LHCN-M2 (cell line): ENCODE measurements around the gene NRTN. TPM values are rescaled to one million over a fixed set of nuclear protein-coding genes. Genes with fewer than 3 reads are reported as not detected.
"Not testable (repeated sequence)": the region's sequence is repeated elsewhere in the genome, so short reads cannot be mapped to it uniquely, and the experiment has no call there.

Experiments
- DNase-seq: peaks from one replicate; pipeline ENCODE4 v3.0.0-alpha.2; 2012; ENCODE audit warnings: low read depth
- total RNA-seq: library from RNA; depleted of rRNA; stranded (reverse); fragments of >200 nt; gene quantifications from 2 replicates; pipeline ENCODE4 v1.2.3, GENCODE V29; 2014

The NRTN gene
- total RNA-seq, 1 experiment from 2014 or later = not detected

DNA sequence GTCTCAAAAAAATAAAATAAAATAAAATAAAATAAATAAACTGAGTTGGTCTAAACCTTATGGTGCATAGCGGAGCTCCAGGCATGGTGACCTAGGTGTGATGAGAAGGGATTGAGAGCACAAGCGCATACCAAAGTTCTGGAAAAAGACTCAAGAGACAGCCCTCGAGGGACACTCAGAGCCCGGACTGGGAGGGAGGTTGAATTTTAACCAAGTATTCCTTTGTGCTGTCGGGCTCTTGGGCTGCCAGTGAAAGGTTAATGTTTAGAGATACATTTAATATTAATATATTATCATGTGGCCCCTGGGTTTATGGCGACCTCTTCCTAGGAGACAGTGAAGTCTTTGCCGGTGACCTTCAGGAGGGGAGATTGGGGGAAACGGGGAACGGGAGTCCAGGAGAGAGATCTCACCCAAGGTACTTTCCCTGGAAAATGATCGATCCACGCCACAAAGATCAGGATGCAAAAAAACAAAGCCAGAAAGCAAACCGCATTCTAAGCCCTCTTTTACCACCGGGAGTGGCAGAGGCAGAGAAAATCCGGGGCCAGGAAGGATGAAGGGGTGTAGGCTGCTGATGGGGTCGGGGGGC, 33.0 kb downstream of the NRTN start:
- DNase-seq = no peak

DNA sequence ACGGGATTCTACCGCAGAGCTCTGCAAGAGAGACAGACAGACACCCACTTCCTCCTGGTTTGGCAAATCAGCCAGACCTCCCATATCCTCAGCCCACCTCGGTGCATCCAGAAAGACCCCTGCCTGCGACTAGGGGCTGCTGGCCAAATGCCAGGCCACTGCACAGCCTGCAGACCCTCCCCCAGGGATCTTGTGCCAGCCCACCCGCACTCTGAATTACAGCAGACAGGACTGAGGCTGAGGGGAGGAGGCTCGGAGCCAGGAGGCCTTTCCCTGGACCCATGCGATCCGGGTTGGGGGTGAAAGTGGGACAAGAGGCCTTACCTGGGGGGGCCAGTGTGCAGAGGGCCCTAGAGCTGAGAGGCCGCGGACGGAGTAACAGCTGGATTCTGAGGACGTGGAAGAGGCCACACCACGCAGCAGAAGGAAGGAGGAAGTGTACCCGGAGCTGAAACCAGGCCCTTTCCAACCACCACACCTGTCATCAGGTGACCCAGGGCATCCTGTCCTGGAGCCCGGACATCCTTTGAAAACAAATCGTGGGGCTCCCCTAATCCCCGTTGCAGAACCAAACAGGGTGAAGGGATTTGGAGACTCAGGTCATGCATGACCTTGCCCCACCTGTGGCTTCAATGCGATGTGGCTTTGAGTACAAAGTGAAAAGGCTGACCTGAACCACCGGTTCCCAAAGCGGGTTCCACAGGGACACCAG, 33.6 kb downstream of the NRTN start:
- DNase-seq = no peak

DNA sequence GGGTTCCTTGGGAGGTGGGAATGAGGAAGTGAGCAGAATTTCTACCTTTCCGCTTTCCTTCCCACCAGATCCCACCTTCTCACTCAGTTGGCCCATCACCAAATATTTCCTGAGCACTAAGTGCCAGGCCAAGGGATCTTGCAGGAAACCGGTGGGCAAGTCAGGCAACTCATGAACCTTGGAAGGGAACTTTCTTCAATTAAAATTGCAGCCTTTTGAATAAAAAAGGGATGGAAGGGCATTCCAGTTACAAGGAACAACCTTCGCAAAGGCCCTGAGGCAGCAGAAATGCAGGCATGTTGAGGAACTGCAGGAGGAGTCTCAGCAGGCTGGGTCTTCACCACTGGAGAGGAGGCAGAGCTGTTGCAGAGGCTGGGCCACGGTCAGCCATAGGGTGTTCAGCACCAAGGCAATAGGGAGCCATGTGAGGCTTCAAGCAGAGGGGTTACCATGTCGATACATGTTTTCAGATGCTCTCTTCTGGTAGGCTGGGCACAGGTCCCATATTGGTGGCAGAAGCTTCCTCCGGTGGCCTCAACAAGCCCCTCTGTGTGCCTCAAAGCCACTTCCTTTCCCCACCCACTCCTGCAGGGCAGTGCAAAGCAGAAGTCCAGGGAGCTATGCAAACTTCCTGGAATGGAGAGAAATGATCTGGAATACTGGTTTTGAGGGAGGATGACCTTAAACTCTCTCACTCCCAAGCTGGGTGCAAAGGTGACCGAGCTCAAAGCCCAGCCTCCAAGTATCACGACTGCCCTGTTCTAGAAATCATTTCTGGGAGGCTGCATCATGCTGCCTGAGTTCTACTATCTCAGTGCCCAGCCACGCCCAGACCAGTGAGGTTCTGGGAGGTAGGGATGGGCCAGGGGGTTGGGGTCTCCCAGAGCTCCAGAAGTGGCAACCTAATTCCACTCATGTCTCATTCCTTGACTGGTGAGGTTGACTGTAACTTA, 34.5 kb downstream of the NRTN start, which contains the start of gene FUT6:
Gene FUT6 (minus strand): TSS at position 638 of the 953 bp plus-strand sequence. CDS start 7,135 bp downstream, outside the sequence.
- no peak for DNase-seq

DNA sequence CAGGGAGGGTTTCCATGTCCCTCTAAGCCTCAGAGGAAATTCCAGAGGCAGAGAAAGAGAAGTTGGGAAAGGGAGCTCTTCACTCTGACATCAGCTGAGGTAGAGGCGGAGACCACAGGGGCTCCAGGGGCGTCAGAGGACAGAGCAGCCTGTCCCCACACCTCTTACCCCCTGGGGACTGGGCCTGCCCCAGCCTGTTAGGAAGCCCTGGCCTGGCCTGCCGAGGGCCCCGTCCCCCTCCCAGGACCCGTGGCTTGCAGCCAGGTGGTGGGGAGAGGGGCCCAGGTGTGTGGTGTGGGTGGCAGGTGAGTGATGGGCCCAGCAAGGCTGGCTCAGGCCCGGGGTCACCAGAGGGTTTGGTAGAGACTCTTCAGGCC, 36.9 kb downstream of the NRTN start:
- not testable (repeated sequence) for DNase-seq

DNA sequence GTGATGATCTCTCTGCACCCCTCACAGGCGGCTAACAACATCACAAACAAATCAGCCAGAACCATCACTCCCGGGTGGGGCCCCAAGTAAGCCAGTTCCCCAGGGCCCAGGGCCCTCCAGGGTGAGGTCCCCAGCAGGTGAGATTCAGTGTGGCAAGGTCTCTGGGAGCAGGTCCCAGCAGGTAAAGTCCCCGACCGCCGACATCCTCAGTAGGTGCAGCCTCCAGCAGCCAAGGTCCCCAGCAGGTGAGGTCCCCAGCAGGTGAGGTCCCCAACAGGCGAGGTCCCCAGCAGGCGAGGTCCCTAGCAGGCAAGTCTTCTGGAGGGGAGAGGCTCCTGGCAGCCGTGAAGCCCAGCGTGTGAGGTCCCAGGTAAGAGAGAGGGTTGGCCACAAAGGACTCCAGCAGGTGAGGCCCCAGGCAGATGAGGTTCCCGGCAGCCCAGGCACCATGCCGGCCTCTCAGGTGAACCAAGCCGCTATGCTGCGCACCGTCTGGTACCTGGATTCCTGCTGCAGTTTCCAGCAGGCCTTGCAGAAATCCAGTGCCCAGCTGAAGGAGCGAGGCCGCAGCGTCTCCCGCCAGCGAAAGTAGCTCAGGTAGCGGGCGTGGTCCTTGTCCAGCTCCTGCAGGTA, 38.5 kb downstream of the NRTN start:
- DNase-seq = no peak

DNA sequence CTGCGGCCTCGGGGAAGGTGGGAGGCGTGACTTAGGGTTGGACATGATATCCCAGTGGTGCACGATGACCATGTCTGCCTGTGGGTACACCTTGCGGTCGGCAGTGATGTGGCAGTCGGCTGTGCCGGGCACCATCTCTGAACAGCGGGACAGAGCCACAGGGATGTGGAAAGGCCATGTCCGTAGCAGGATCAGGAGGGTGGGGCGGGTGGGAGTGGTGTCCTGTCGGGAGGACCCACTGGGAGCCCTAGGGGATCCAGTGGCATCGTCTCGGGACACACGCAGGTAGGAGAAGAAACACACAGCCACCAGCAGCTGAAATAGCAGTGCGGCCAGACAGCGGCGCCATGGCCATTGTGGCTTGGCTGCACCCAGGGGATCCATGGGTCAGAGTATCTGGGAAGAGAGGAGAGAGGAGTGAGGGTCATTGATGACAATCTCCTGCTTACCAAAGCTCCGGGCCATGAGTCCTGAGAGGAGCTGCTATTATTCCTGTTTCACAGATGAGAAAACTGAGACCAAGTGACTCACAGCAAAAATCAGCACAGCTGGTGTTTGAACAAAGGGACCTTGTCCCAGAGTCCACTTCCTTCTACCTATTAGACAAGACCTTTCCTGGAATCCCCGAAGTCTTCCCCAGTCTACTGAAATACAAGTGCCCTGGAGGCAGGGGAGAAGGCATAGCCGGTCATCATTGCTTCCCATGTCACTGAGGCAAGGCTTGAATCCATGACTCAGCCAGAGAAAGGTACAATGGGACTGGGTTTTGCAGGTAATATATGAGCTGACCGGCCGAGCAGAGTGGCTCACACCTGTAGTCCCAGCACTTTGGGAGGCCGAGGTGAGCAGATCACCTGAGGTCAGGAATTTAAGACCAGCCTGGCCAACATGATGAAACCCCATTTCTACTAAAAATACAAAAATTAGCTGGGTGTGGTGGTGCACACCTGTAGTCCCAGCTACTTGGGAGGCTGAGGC, 39.9 kb downstream of the NRTN start:
- no peak for DNase-seq

DNA sequence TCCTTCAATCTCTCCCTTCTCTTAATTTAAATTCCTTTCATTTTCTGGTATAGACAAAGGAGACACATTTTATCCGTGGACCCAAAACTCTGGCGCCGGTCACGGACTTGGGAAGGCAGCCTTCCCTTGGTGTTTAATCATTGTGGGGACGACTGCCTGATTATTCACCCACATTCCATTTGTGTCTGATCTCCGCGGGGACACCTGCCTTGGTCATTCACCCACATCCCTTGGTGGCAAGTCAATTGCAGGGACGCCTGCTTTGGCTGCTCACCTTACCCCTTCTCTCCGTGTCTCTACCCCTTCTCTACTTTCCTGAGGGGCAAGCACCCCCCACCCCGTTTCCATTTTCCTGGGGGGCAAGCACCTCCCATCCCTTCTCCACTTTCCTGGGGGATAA, 43.0 kb downstream of the NRTN start:
- DNase-seq = peak; percentile 49

DNA sequence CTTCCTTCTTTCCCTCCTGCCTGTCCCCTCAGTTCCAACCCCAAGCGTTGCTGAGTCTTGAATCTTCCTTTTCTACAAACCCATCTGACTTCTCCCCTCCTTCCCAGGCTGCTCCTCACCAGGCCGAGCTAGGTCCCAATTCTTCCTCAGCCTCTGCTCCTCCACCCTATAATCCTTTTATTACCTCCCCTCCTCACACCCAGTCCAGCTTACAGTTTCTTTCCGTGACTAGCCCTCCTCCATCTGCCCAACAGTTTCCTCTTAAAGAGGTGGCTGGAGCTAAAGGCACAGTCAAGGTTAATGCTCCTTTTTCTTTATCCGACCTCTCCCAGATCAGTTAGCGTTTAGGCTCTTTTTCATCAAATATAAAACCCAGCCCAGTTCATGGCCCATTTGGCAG, 43.8 kb downstream of the NRTN start:
- not testable (repeated sequence) for DNase-seq

DNA sequence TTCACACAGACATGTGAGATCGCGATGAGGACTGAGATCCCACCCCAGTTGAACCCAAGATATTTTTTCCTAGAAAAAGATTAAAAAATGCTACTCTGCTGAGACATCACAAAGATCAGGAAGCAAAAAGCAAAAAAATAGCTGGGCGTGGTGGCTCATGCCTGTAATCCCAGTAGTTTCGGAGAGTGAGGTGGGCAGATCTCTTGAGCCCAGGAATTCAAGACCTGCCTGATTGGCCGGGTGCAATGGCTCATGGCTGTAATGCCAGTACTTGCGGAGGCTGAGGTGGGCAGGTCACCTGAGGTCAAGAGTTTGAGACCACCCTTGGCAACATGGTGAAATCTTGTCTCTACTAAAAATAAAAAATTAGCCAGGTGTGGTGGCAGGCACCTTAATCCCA, 45.3 kb downstream of the NRTN start:
- DNase-seq = no peak

DNA sequence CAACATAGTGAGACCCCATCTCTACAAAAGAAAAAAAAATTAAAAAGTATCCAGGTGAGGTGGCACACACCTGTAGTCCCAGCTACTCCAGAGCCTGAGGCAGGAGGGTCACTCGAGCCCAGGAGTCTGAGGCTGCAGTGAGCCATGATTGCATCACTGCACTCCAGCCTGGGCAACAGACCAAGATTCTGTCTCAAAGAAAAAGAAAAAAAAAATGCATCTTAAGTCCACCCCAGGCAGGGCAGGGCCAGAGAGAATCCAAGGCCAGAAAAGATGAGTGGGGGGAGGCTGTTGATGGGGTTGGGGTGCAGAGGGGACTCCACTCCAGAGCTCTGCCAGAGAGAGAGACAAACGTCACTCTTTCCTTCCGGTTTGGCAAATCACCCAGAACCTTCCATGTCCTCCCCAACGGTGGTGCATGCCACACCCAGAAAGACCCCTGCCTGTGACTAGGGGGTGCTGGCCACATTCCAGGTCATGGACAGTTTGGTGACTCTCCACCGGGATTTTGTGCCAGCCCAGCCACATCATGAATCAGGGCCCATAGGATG, 46.0 kb downstream of the NRTN start:
- DNase-seq = peak; percentile 14

DNA sequence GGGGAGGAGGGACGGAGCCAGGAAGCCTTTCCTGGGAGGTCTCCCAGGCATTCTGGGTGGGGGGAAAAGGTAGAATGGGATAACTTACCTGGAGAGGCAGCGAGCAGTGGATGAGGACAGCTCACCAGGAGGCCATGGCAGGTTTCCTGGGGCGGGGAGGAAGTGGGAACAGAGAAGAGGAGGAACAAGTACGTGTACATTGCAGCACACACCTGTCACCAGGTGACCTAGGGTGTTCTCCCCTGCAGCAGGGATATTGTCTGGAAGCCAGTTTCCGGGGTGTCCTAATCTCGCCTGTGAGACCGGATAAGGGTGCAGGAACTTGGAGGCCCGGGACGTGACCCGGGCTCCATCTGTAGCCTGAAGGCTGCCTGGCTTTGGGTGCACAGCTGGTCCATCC, 46.4 kb downstream of the NRTN start, which contains the start of gene FUT3:
Gene FUT3 (minus strand): TSS at position 148 of the 400 bp plus-strand sequence.
- no peak for DNase-seq

DNA sequence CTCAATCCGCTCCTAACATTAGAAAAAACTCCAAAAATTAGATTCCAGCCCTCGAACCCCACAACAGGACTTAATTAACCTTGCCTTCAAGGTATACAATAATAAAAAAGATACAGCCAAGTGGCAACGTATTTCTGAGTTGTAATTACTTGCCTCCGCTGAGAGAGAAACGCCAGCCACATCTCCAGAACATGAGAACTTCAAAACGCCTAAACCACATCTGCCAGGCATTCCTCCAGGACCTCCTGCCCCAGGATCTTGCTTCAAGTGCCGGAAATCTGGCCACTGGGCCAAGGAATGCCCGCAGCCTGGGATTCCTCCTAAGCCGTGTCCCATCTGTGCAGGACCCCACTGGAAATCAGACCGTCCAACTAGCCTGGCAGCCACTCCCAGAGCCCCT, 49.3 kb downstream of the NRTN start:
- not testable (repeated sequence) for DNase-seq

DNA sequence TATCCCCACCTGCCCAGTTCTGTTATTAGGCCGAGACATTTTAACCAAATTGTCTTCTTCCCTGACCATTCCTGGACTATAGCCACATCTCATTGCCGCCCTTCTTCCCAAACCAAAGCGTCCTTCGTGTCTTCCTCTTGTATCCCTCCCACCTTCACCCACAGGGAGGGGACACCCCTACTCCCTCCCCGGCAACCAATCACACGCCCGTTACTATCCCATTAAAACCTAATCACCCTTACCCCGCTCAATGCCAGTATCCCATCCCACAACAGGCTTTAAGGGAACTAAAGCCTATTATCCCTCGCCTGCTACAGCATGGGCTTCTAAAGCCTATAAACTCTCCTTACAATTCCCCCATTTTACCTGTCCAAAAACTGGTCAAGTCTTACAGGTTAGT, 50.3 kb downstream of the NRTN start:
- DNase-seq = not testable (repeated sequence)

DNA sequence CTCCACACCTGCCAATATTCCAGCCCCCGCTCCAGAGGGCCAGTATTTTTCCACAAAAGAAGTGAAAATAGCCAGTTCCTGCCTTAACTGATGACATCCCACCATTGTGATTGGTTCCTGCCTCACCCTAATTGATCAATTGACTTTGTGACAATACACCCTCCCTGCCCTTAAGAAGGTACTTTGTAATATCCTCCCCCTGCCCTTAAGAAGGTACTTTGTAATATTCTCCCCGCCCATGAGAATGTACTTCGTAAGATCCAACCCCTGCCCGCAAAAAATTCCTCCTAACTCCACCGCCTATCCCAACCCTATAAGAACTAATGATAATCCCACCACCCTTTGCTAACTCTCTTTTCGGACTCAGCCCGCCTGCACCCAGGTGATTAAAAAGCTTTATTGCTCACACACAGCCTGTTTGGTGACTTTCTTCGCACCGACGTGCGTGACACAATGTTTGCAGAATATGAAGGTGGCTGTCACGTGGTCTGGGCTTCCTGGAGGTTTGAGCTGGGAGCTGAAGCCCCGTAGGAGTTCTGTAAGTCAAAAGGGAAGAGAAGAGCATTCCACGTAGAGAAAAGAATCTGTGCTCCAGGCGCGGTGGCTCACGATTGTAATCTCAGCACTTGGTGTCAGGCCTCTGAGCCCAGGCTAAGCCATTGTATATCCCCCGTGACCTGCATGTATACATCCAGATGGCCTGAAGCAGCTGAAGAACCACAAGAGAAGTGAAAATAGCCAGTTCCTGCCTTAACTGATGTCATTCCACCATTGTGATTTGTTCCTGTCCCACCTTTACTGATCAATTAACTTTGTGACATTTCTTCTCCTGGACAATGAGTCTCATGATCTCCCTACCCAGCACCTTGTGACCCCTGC, 52.6 kb downstream of the NRTN start:
- DNase-seq = no peak

DNA sequence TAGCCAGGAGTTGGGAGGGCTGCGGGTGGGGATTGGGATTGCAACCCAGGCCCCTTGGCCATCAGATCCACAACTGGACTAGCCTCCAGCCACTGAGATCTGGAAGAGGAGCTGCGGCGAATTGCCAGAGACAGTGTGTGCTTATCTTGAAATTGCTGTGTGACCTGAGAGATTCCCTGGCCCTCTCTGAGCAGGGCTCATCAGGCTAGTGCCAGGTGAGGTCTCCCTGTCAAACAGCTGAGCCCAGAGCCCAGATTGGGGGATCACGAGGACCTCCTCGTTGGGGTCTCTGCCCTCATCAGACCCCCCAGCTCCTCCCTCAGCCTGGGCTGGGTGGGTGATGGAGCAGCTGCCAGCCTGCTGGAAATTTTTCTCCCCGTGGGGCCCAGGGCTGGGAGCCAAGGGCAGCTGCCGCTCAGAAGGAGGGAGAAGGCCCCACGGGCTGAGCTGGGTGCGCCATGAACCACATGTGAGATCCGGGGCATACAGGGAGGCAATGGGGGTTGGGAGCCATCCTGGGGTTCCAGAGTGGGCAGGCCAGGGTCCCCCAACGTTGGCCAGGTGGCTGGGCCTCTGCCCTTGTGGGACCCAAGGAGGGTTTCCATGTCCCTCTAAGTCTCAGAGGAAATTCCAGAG, 58.3 kb downstream of the NRTN start:
- no peak for DNase-seq

DNA sequence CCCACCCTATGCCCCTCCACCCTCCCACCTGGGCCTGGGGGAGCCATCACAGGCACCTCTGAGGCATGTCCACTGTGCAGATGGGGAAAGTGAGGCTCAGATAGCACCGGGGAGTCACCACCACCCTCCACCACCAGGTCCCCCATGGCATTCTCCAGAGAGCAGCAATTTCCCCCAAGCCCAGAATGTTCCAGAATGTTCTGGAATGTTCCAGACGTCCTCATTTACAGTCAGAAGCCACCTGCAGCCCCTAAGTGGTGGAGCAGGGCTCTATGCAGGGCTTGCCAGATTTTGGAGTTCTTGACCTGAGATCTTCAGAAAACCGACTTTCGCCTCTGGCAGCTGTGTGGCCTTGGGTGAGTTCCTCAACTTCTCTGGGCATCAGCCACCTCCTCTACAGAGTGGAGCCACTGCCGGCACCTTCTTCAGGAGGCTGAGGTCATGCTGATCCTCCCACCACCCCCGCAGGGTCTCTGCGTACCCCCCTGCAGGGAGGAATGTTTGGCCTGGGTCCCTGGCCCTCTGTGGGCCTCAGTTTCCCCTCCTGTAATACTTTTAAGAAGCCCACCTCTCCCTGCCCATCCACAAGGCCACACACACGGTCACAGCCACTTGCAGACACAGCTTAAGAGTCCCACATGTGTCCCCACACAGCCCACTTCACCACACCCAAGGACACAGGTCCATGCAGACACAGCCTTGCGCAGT, 59.3 kb downstream of the NRTN start:
- DNase-seq = no peak

DNA sequence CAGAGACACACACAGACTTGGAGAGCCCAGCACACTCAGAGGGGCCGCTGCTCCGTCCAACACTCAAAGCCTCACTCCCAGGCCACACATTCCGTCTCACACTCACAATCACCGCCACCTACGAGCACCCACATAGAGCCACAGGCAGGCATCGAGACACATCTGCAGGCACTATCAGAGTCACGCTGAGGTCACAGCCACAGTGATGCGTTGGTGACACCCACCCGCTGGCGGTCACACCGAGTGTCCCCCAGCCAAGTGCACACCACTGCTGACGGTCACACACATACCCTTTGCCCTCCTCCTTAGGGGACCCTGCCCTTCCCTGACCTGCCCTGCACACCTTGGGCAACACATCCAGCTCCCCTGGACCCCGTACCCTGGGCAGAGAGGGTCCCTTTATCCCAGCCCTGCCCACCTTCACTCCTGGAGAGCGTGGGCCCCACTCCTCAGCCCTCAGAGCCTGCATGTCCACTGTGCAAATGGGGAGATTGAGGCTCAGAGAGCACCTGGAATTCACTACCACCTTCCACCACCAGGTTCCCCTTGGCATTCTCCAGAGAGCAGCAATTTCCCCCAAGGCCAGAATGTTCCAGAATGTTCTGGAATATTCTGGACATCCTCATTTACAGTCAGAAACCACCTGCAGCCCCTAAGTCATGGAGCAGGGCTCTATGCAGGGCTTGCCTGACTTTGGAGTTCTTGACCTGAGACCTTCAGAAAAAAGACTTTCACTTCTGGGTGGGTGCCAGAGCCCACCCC, 60.0 kb downstream of the NRTN start:
- DNase-seq = no peak
